Osteocyte (in vitro differentiated cells): ENCODE results near the gene TSPO2. TPM values are rescaled to one million over a fixed set of nuclear protein-coding genes. Genes with fewer than 3 reads are reported as not detected.

Experiments
- DNase-seq: peaks from one replicate; pipeline ENCODE4 v3.0.0; 2021; ENCODE audit warnings: mixed read lengths; ENCODE audit not compliant: unreplicated experiment; ENCODE audit errors: extremely low spot score
- H3K27ac Mint-ChIP-seq: one replicate; pipeline ENCODE4 v1.8.0; 2021; ENCODE audit warnings: mild to moderate bottlenecking, mixed read lengths; ENCODE audit not compliant: unreplicated experiment
- H3K27me3 Mint-ChIP-seq: one replicate; pipeline ENCODE4 v1.8.0; 2021; ENCODE audit warnings: mixed read lengths; ENCODE audit not compliant: unreplicated experiment
- H3K36me3 Mint-ChIP-seq: one replicate; pipeline ENCODE4 v1.8.0; 2021; ENCODE audit warnings: mixed read lengths; ENCODE audit not compliant: unreplicated experiment
- H3K4me1 Mint-ChIP-seq: one replicate; pipeline ENCODE4 v1.8.0; 2021; ENCODE audit warnings: mixed read lengths; ENCODE audit not compliant: unreplicated experiment
- H3K4me3 Mint-ChIP-seq: one replicate; pipeline ENCODE4 v1.8.0; 2021; ENCODE audit warnings: mild to moderate bottlenecking, moderate library complexity, mixed read lengths; ENCODE audit not compliant: unreplicated experiment
- H3K9me3 Mint-ChIP-seq: one replicate; pipeline ENCODE4 v1.8.0; 2021; ENCODE audit warnings: mixed read lengths; ENCODE audit not compliant: unreplicated experiment
- total RNA-seq: library from RNA; stranded (reverse); gene quantifications from 2 replicates; pipeline ENCODE4 v1.2.1, GENCODE V29; 2021
- TF ChIP-seq, protein P1 (sequence below): fragments of 200-600 bp; sonication (generic); IDR thresholded peaks from 2 replicates; pipeline ENCODE4 v1.5.0; 2021; ENCODE audit warnings: antibody characterized with exemption, mild to moderate bottlenecking, moderate library complexity

Gene TSPO2
- total RNA-seq, 1 donor from 2014 or later = not detected

DNA sequence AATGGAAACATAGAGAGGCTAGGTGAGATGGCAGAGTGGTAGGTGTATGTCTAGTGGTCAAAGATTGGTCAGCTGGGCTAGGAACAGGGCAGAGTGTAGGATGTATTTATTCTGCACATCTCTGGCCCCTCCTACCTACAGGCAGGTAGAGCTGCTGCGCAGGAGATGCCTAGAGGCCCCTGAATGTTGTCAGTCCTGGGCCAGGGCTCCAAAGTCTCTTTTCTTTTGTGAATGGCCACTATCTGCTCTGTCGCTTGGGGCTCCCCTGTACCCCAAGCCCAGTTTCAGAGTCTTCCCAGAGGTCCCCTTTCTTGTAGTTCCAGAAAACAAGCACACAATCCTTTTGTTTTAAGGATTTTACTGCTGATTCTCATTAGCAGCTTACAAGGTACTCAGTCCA, 5.0 kb downstream of the TSPO2 start:
- DNase-seq = no peak
- Mint-ChIP-seq H3K4me1 (peaks cover 12% of the 10 kb centered on the region), H3K27ac (no peak overlapping the region), H3K4me3 (no peak overlapping the region), H3K36me3 (no peaks in the 10 kb centered on the region), H3K27me3 (peaks cover 11% of the 10 kb centered on the region), H3K9me3 (no peaks in the 10 kb centered on the region)
- TF ChIP-seq, protein P1, sequence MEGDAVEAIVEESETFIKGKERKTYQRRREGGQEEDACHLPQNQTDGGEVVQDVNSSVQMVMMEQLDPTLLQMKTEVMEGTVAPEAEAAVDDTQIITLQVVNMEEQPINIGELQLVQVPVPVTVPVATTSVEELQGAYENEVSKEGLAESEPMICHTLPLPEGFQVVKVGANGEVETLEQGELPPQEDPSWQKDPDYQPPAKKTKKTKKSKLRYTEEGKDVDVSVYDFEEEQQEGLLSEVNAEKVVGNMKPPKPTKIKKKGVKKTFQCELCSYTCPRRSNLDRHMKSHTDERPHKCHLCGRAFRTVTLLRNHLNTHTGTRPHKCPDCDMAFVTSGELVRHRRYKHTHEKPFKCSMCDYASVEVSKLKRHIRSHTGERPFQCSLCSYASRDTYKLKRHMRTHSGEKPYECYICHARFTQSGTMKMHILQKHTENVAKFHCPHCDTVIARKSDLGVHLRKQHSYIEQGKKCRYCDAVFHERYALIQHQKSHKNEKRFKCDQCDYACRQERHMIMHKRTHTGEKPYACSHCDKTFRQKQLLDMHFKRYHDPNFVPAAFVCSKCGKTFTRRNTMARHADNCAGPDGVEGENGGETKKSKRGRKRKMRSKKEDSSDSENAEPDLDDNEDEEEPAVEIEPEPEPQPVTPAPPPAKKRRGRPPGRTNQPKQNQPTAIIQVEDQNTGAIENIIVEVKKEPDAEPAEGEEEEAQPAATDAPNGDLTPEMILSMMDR = no peak

GRCh38 chr6:41047745-41048732, 5.8 kb downstream of the TSPO2 start:
- Mint-ChIP-seq H3K9me3 (no peaks in the 10 kb centered on the region), H3K27ac (no peak overlapping the region), H3K4me1 (peaks cover 12% of the 10 kb centered on the region), H3K27me3 (peaks cover 11% of the 10 kb centered on the region), H3K36me3 (no peaks in the 10 kb centered on the region), H3K4me3 (no peak overlapping the region)
- TF ChIP-seq, protein P1 = no peak
- no peak for DNase-seq

DNA sequence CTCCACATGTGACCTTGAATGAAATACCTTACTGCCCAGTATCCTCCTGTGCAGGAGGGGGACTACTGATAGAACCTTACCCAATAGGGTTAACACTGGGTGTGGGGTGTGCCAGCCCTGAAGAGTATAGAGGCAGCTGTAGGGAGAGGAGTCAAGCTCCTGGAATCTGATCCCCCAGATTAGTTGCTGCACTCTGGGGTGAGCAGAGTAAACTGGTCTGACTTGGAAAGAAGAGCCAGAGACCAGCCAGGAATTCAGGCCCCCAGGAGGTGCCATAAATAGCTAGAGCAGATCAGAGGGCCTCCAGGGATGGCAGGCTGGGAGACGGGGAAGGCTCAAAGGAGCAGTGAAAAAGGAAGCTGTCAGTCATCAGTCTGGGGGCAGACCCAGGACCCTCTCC, 7.3 kb downstream of the TSPO2 start:
- Mint-ChIP-seq H3K36me3 (no peaks in the 10 kb centered on the region), H3K4me3 (no peak overlapping the region), H3K9me3 (no peaks in the 10 kb centered on the region), H3K27ac (peak overlapping the region; percentile 39), H3K27me3 (peaks cover 11% of the 10 kb centered on the region), H3K4me1 (peaks cover 12% of the 10 kb centered on the region)
- no peak for DNase-seq
- TF ChIP-seq, protein P1 = no peak

- peaks cover 12% of the 10 kb centered on the region for H3K4me1 Mint-ChIP-seq
- no peak for DNase-seq
- no peaks in the 10 kb centered on the region for H3K36me3 Mint-ChIP-seq
Observed at GRCh38 chr6:41049955-41050354, 7.7 kb downstream of the TSPO2 start.

GRCh38 chr6:41050536-41050935, 8.3 kb downstream of the TSPO2 start:
- no peak for DNase-seq
- H3K4me1 Mint-ChIP-seq = peaks cover 12% of the 10 kb centered on the region
- peaks cover 11% of the 10 kb centered on the region for H3K27me3 Mint-ChIP-seq
- H3K27ac Mint-ChIP-seq = no peak overlapping the region
- TF ChIP-seq, protein P1 = no peak
- no peaks in the 10 kb centered on the region for H3K9me3 Mint-ChIP-seq
- H3K36me3 Mint-ChIP-seq = no peaks in the 10 kb centered on the region
- H3K4me3 Mint-ChIP-seq = no peak overlapping the region

More at GRCh38 chr6:41049955-41050354, 7.7 kb downstream of the TSPO2 start:
- Mint-ChIP-seq H3K27ac (no peak overlapping the region), H3K9me3 (no peaks in the 10 kb centered on the region), H3K4me3 (no peak overlapping the region), H3K27me3 (peaks cover 11% of the 10 kb centered on the region)
- TF ChIP-seq, protein P1 = no peak
